SK-N-SH (cell line): ENCODE results near the gene PHC2. TPM values are rescaled to one million over a fixed set of nuclear protein-coding genes. Genes with fewer than 3 reads are reported as not detected.

Experiments
- CTCF ChIA-PET: fragments of 300-600, 350-600 bp; formaldehyde crosslinking; extraction: SDS; loops from one replicate; lab custom pipeline; 2021; lab: Yijun Ruan, JAX
- POLR2A ChIA-PET: fragments of 350-600 bp; sonication (Branson Sonifier 250); formaldehyde crosslinking; extraction: SDS; loops from one replicate; lab custom pipeline; 2020; ENCODE audit warnings: antibody characterized with exemption, inconsistent platforms; lab: Yijun Ruan, JAX
- DNase-seq: peaks from one replicate; pipeline ENCODE4 v3.0.0; 2012
- H2AFZ ChIP-seq: fragments of 200-600 bp; sonication (generic); 2 replicates; pipeline ENCODE4 v1.8.1; 2016; ENCODE audit warnings: antibody characterized with exemption, mild to moderate bottlenecking, low read depth
- H3F3A ChIP-seq: fragments of 200-600 bp; sonication (generic); replicated peaks from 2 replicates; pipeline ENCODE3; 2016; ENCODE audit warnings: antibody characterized with exemption, mild to moderate bottlenecking; ENCODE audit not compliant: insufficient read depth
- H3K27ac ChIP-seq, 2 experiments: fragments of 200-500 bp in 1 of 2; fragments of 200-600 bp in 1 of 2; sonication (Bioruptor generic) in 1 of 2; sonication (generic), shearing (Covaris generic) in 1 of 2; 2 replicates each; pipeline versions ENCODE4 v1.5.1 to v1.6.1; 2014 to 2016; ENCODE audit warnings: low read depth in 2 of 2, inconsistent platforms in 1 of 2, low read length in 1 of 2, mild to moderate bottlenecking in 1 of 2, mixed read lengths in 1 of 2
- H3K27me3 ChIP-seq: fragments of 200-600 bp; sonication (generic), shearing (Covaris generic); 2 replicates; pipeline ENCODE4 v1.6.1; 2016; ENCODE audit warnings: mixed run types; ENCODE audit not compliant: insufficient read depth
- H3K36me3 ChIP-seq, 2 experiments: fragments of 200-500 bp in 1 of 2; fragments of 200-600 bp in 1 of 2; sonication (Bioruptor generic) in 1 of 2; sonication (generic) in 1 of 2; replicated peaks in 1 of 2; 2 replicates each; pipeline versions ENCODE3 to v1.5.1; 2014 to 2016; ENCODE audit warnings: low read length in 1 of 2, mild to moderate bottlenecking in 1 of 2; ENCODE audit not compliant: insufficient read depth in 2 of 2, control insufficient read depth in 1 of 2
- H3K4me1 ChIP-seq, 2 experiments: fragments of 200-500 bp in 1 of 2; fragments of 200-600 bp in 1 of 2; sonication (Bioruptor generic) in 1 of 2; sonication (generic), shearing (Covaris generic) in 1 of 2; 2 replicates each; pipeline versions ENCODE4 v1.5.1 to v1.6.1; 2014 to 2016; ENCODE audit warnings: low read depth in 1 of 2, low read length in 1 of 2, mixed run types in 1 of 2; ENCODE audit not compliant: insufficient read depth in 2 of 2, control insufficient read depth in 1 of 2
- H3K4me2 ChIP-seq: fragments of 200-600 bp; sonication (generic), shearing (Covaris generic); 2 replicates; pipeline ENCODE4 v1.6.1; 2017; ENCODE audit warnings: mixed run types
- H3K4me3 ChIP-seq, 2 experiments: fragments of 200-500 bp in 1 of 2; fragments of 200-600 bp in 1 of 2; sonication (Bioruptor generic) in 1 of 2; sonication (generic), shearing (Covaris generic) in 1 of 2; 2 replicates each; pipeline versions ENCODE4 v1.5.1 to v1.8.1; 2014 to 2016; ENCODE audit warnings: low read depth in 2 of 2, inconsistent platforms in 1 of 2, low read length in 1 of 2, mild to moderate bottlenecking in 1 of 2, mixed read lengths in 1 of 2, moderate library complexity in 1 of 2
- H3K79me2 ChIP-seq: fragments of 200-600 bp; sonication (generic); 2 replicates; pipeline ENCODE4 v1.8.1; 2017; ENCODE audit warnings: mild to moderate bottlenecking; ENCODE audit not compliant: insufficient read depth
- H3K9ac ChIP-seq: fragments of 200-600 bp; sonication (generic); 2 replicates; pipeline ENCODE4 v1.6.1; 2017; ENCODE audit warnings: mixed run types
- H3K9me2 ChIP-seq: fragments of 200-600 bp; sonication (generic); 2 replicates; pipeline ENCODE4 v1.6.1; 2017; ENCODE audit warnings: mixed run types
- H3K9me3 ChIP-seq: fragments of 200-600 bp; sonication (generic); 2 replicates; pipeline ENCODE4 v1.6.1; 2017; ENCODE audit warnings: mixed run types, mild to moderate bottlenecking, moderate library complexity
- H4K20me1 ChIP-seq: fragments of 200-600 bp; sonication (generic); 2 replicates; pipeline ENCODE4 v1.6.1; 2017; ENCODE audit warnings: mild to moderate bottlenecking, mixed run types; ENCODE audit not compliant: insufficient read depth
- EP300 ChIP-seq, 2 experiments: IDR thresholded peaks; 2 replicates each; pipeline versions ENCODE4 v1.4.0 to v1.6.1; 2012; ENCODE audit warnings: borderline replicate concordance in 1 of 2, low read depth in 1 of 2, low read length in 1 of 2
- FOSL2 ChIP-seq: IDR thresholded peaks from 2 replicates; pipeline ENCODE4 v1.4.0; 2012; ENCODE audit warnings: low read depth, mild to moderate bottlenecking, moderate library complexity, borderline replicate concordance
- FOXM1 ChIP-seq: IDR thresholded peaks from 2 replicates; pipeline ENCODE4 v1.4.0; 2012; ENCODE audit warnings: low read depth, mild to moderate bottlenecking
- GATA2 ChIP-seq: sonication (generic); formaldehyde crosslinking; IDR thresholded peaks from 2 replicates; pipeline ENCODE4 v1.5.0; 2020; ENCODE audit warnings: mild to moderate bottlenecking, missing genetic modification reagents
- JUND ChIP-seq: IDR thresholded peaks from 2 replicates; pipeline ENCODE4 v1.4.0; 2012
- NRF1 ChIP-seq: IDR thresholded peaks from 2 replicates; pipeline ENCODE4 v1.6.1; 2012; ENCODE audit warnings: low read depth, mild to moderate bottlenecking, low read length
- RAD21 ChIP-seq: IDR thresholded peaks from 2 replicates; pipeline ENCODE4 v1.6.1; 2012; ENCODE audit warnings: mild to moderate bottlenecking, low read length
- TAF1 ChIP-seq: IDR thresholded peaks from 2 replicates; pipeline ENCODE4 v1.6.1; 2012; ENCODE audit warnings: low read depth, mild to moderate bottlenecking, low read length, moderate library complexity, borderline replicate concordance
- TEAD4 ChIP-seq: IDR thresholded peaks from 2 replicates; pipeline ENCODE4 v1.4.0; 2012; ENCODE audit warnings: mild to moderate bottlenecking, borderline replicate concordance; ENCODE audit not compliant: insufficient read depth
- YY1 ChIP-seq: IDR thresholded peaks from 2 replicates; pipeline ENCODE4 v1.4.0; 2012; ENCODE audit warnings: low read depth, mild to moderate bottlenecking
- WGBS: methylation state at CpG from one replicate; pipeline ENCODE4 v1.1.6; 2017; ENCODE audit warnings: low lambda C conversion rate; 5-methylcytosine and 5-hydroxymethylcytosine counted together
- polyA plus RNA-seq, 3 experiments: library from polyadenylated mRNA; depleted of rRNA; stranded (reverse); fragments of >200 nt; gene quantifications; 2 replicates each; pipeline ENCODE4 v1.2.3, GENCODE V29; 2012
- TF ChIP-seq, protein P1 (sequence below): IDR thresholded peaks from 2 replicates; pipeline ENCODE4; 2012
- TF ChIP-seq, protein P2 (sequence below): fragments of 150-350 bp; IDR thresholded peaks from 2 replicates; pipeline ENCODE4 v1.6.1; 2016; ENCODE audit warnings: mild to moderate bottlenecking, low read depth, low read length
- TF ChIP-seq, protein P3 (sequence below): fragments of 200-600 bp; sonication (generic); IDR thresholded peaks from 2 replicates; pipeline ENCODE4 v1.6.1; 2017; ENCODE audit warnings: antibody characterized with exemption, mild to moderate bottlenecking, moderate library complexity
- TF ChIP-seq, protein P4 (sequence below): IDR thresholded peaks from 2 replicates; pipeline ENCODE4 v1.4.0; 2012; ENCODE audit warnings: low read depth
- TF ChIP-seq, protein P5 (sequence below): fragments of 150-350 bp; IDR thresholded peaks from 2 replicates; pipeline ENCODE4 v1.6.1; 2017; ENCODE audit warnings: antibody characterized with exemption, low read length, low read depth, borderline replicate concordance

Gene PHC2
- polyA plus RNA-seq, 1 of the 3 experiments (the other 2 are of a cell fraction), result 98.7 TPM

DNA sequence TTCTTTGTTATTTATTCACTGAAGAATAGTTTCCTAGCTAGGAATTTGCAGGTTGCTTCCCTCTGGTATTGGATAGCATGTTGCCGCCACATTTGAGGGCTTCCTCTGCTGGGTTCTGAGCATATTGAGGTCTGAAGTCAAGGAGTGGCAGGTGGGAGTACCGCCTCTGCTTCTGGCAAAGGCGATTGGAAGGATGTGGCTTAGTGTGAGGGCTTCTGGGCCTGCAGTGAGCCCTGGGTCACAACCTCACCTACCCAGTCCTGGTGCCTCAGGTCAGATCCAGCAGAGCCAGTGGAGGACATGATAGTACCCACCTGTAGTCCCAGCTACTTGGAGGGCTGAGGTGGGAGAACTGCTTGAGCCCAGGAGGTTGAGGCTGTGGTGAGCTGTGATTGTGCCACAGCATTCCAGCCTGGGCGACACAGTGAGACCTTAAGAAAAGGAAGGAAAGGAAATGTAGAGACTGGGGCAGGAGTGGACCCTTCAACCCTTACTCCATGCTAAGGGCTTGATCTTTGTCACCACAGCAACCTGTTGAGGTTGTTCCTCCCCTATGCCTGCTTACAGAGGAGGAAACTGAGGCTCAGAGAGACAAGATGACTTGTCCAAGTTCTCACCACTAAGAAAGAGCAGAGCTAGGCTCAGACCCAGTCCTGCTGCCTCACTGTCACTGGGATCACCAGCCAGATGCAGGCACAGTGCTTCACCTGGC is 132.8 kb downstream of the PHC2 start:
- H3K4me2 ChIP-seq, result no peak overlapping the region
- H3K4me3 ChIP-seq, result no peak overlapping the region
- CTCF ChIA-PET, result interaction anchor here (0.6 to 7.7 kb wide), 18 partner anchors 8 to 315 kb away, joined by 3 to 167 read pairs (median 5); partner anchors contain the start of gene ZSCAN20
- H2AFZ ChIP-seq, result no peak overlapping the region
- peaks cover 16 to 51% of the 10 kb centered on the region in 2 experiments for H3K36me3 ChIP-seq
- no peaks in the 10 kb centered on the region for H4K20me1 ChIP-seq
- H3K4me1 ChIP-seq, result no peaks in the 10 kb centered on the region
- H3F3A ChIP-seq, result no peaks in the 10 kb centered on the region
- no peaks in the 10 kb centered on the region for H3K79me2 ChIP-seq
- no peak for DNase-seq
- H3K9ac ChIP-seq, result no peak overlapping the region
- no peaks in the 10 kb centered on the region for H3K9me3 ChIP-seq
- no peaks in the 10 kb centered on the region for H3K27me3 ChIP-seq
- TF ChIP-seq, protein P1, sequence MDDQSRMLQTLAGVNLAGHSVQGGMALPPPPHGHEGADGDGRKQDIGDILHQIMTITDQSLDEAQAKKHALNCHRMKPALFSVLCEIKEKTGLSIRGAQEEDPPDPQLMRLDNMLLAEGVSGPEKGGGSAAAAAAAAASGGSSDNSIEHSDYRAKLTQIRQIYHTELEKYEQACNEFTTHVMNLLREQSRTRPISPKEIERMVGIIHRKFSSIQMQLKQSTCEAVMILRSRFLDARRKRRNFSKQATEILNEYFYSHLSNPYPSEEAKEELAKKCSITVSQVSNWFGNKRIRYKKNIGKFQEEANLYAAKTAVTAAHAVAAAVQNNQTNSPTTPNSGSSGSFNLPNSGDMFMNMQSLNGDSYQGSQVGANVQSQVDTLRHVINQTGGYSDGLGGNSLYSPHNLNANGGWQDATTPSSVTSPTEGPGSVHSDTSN, result no peak
- TF ChIP-seq RAD21, result no peak
- no peak for TF ChIP-seq TAF1
- TF ChIP-seq TEAD4, result no peak
- TF ChIP-seq, protein P2, sequence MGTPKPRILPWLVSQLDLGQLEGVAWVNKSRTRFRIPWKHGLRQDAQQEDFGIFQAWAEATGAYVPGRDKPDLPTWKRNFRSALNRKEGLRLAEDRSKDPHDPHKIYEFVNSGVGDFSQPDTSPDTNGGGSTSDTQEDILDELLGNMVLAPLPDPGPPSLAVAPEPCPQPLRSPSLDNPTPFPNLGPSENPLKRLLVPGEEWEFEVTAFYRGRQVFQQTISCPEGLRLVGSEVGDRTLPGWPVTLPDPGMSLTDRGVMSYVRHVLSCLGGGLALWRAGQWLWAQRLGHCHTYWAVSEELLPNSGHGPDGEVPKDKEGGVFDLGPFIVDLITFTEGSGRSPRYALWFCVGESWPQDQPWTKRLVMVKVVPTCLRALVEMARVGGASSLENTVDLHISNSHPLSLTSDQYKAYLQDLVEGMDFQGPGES, result no peak
- TF ChIP-seq NRF1, result no peak
- no peak for TF ChIP-seq FOSL2
- TF ChIP-seq, protein P3, sequence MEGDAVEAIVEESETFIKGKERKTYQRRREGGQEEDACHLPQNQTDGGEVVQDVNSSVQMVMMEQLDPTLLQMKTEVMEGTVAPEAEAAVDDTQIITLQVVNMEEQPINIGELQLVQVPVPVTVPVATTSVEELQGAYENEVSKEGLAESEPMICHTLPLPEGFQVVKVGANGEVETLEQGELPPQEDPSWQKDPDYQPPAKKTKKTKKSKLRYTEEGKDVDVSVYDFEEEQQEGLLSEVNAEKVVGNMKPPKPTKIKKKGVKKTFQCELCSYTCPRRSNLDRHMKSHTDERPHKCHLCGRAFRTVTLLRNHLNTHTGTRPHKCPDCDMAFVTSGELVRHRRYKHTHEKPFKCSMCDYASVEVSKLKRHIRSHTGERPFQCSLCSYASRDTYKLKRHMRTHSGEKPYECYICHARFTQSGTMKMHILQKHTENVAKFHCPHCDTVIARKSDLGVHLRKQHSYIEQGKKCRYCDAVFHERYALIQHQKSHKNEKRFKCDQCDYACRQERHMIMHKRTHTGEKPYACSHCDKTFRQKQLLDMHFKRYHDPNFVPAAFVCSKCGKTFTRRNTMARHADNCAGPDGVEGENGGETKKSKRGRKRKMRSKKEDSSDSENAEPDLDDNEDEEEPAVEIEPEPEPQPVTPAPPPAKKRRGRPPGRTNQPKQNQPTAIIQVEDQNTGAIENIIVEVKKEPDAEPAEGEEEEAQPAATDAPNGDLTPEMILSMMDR, result no peak
- no peak for TF ChIP-seq GATA2 (CRISPR knock-in tag)
- TF ChIP-seq FOXM1, result no peak
- TF ChIP-seq JUND, result no peak
- TF ChIP-seq EP300 (IDR thresholded peaks at IDR 0.05; ENCODE audit: borderline replicate concordance in 1 of 2, low read depth in 1 of 2, low read length in 1 of 2), result no peak
- TF ChIP-seq, protein P4, sequence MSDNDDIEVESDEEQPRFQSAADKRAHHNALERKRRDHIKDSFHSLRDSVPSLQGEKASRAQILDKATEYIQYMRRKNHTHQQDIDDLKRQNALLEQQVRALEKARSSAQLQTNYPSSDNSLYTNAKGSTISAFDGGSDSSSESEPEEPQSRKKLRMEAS, result no peak
- TF ChIP-seq, protein P5, sequence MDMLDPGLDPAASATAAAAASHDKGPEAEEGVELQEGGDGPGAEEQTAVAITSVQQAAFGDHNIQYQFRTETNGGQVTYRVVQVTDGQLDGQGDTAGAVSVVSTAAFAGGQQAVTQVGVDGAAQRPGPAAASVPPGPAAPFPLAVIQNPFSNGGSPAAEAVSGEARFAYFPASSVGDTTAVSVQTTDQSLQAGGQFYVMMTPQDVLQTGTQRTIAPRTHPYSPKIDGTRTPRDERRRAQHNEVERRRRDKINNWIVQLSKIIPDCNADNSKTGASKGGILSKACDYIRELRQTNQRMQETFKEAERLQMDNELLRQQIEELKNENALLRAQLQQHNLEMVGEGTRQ, result no peak
- no peak for TF ChIP-seq YY1
- TF ChIP-seq, all 33 proteins: peak for 0
- Histone ChIP-seq H3K27ac (no peak overlapping the region; a peak in 1 of 4 replicates), H3K9me2 (no peaks in the 10 kb centered on the region)
- POLR2A ChIA-PET, result no interaction called here
- WGBS, result 100% methylated on average over 4 of the region's 4 CpGs
